HepG2 (cell line): Measurements from ENCODE around the gene NFKBIA. TPM values are rescaled to one million over a fixed set of nuclear protein-coding genes. Genes with fewer than 3 reads are reported as not detected.

Source experiments
- FUBP1 ChIP-seq: sonication (generic); formaldehyde crosslinking; IDR thresholded peaks from 2 replicates; pipeline ENCODE4 v1.5.1; 2020; ENCODE audit warnings: missing genetic modification reagents, mild to moderate bottlenecking, borderline replicate concordance
- HIVEP1 ChIP-seq: sonication (generic); formaldehyde crosslinking; IDR thresholded peaks from 2 replicates; pipeline ENCODE4 v1.4.0; 2020; ENCODE audit warnings: mild to moderate bottlenecking, missing genetic modification reagents
- KLF16 ChIP-seq, 2 experiments: sonication (generic) in 1 of 2; formaldehyde crosslinking in 1 of 2; IDR thresholded peaks; 2 replicates each; pipeline versions ENCODE4 v1.6.1 to v1.8.0; 2016 to 2023; ENCODE audit warnings: missing genetic modification reagents in 2 of 2, missing compliant biosample characterization in 1 of 2
- MED1 ChIP-seq: sonication (generic); formaldehyde crosslinking; IDR thresholded peaks from 2 replicates; pipeline ENCODE4 v1.4.0; 2020; ENCODE audit warnings: missing genetic modification reagents
- MEIS1 ChIP-seq: sonication (generic); formaldehyde crosslinking; IDR thresholded peaks from 2 replicates; pipeline ENCODE4 v1.9.0; 2021; ENCODE audit warnings: mild to moderate bottlenecking, missing genetic modification reagents, moderate library complexity, borderline replicate concordance
- NFE2L2 ChIP-seq: fragments of 150-350 bp; IDR thresholded peaks from 2 replicates; pipeline ENCODE4 v1.6.1; 2014; ENCODE audit warnings: low read length
- NFYC ChIP-seq: IDR thresholded peaks from 2 replicates; pipeline ENCODE4 v1.6.1; 2016; ENCODE audit warnings: missing genetic modification reagents, missing compliant biosample characterization
- NPAS2 ChIP-seq: sonication (generic); formaldehyde crosslinking; IDR thresholded peaks from 2 replicates; pipeline ENCODE4 v1.8.0; 2022; ENCODE audit warnings: mild to moderate bottlenecking, missing genetic modification reagents, borderline replicate concordance
- RBAK ChIP-seq: sonication (generic); formaldehyde crosslinking; IDR thresholded peaks from 2 replicates; pipeline ENCODE4 v1.5.1; 2020; ENCODE audit warnings: mild to moderate bottlenecking, missing genetic modification reagents
- SIX1 ChIP-seq: sonication (generic); formaldehyde crosslinking; IDR thresholded peaks from 2 replicates; pipeline ENCODE4 v1.4.0; 2020; ENCODE audit warnings: missing genetic modification reagents, borderline replicate concordance
- SNAPC2 ChIP-seq: sonication (generic); formaldehyde crosslinking; IDR thresholded peaks from 2 replicates; pipeline ENCODE4 v1.8.1; 2022; ENCODE audit warnings: mild to moderate bottlenecking, missing genetic modification reagents
- TBX2 ChIP-seq: sonication (generic); formaldehyde crosslinking; IDR thresholded peaks from 2 replicates; pipeline ENCODE4 v1.5.0; 2020; ENCODE audit warnings: missing genetic modification reagents, mild to moderate bottlenecking, borderline replicate concordance
- ZFP91 ChIP-seq: sonication (generic); formaldehyde crosslinking; IDR thresholded peaks from 2 replicates; pipeline ENCODE4 v1.9.0; 2022; ENCODE audit warnings: missing genetic modification reagents, mild to moderate bottlenecking, borderline replicate concordance
- ZNF3 ChIP-seq: IDR thresholded peaks from 2 replicates; pipeline ENCODE4 v1.7.0; 2017; ENCODE audit warnings: inconsistent platforms
- ZNF766 ChIP-seq: sonication (generic); formaldehyde crosslinking; IDR thresholded peaks from 2 replicates; pipeline ENCODE4 v1.5.0; 2020; ENCODE audit warnings: missing genetic modification reagents, borderline replicate concordance
- ZNF781 ChIP-seq: sonication (generic); formaldehyde crosslinking; IDR thresholded peaks from 2 replicates; pipeline ENCODE4 v1.5.1; 2020; ENCODE audit warnings: borderline replicate concordance, mild to moderate bottlenecking, missing genetic modification reagents; ENCODE audit errors: not compliant biosample characterization
- ZSCAN12 ChIP-seq: sonication (generic); formaldehyde crosslinking; IDR thresholded peaks from 2 replicates; pipeline ENCODE4 v1.9.0; 2021; ENCODE audit warnings: mild to moderate bottlenecking, missing genetic modification reagents
- polyA plus RNA-seq, 8 experiments: library from polyadenylated mRNA; depleted of rRNA in 3 of 8; stranded (reverse) in 7 of 8; unstranded in 1 of 8; fragments of >200 nt; fragmentation: Illumina TruSeq in 4 of 8; extraction: Trizol in 4 of 8; gene quantifications; 2 replicates each; pipeline versions ENCODE4 v1.2.1 to v1.2.3, GENCODE V29; 2011 to 2016; ENCODE audit warnings: low read depth in 4 of 8, missing spikeins in 1 of 8, mixed read lengths in 1 of 8; ENCODE audit not compliant: insufficient read depth in 1 of 8
- total RNA-seq, 5 experiments: library from RNA; depleted of rRNA; stranded (reverse); fragments of >200 nt; fragmentation: Illumina TruSeq; extraction: Trizol; gene quantifications; 2 replicates each; pipeline ENCODE4 v1.2.3, GENCODE V29; 2016; ENCODE audit warnings: low read depth in 1 of 5
- TF ChIP-seq, protein P1 (sequence below): sonication (generic); formaldehyde crosslinking; IDR thresholded peaks from 2 replicates; pipeline ENCODE4 v1.8.0; 2023; ENCODE audit warnings: mild to moderate bottlenecking, missing genetic modification reagents
- TF ChIP-seq, protein P2 (sequence below): IDR thresholded peaks from 2 replicates; pipeline ENCODE4 v1.4.0; 2020; ENCODE audit warnings: mild to moderate bottlenecking, missing genetic modification reagents
- TF ChIP-seq, protein P3 (sequence below): sonication (generic); formaldehyde crosslinking; IDR thresholded peaks from 2 replicates; pipeline ENCODE4 v1.5.0; 2020; ENCODE audit warnings: missing genetic modification reagents

NFKBIA gene
- total and polyA plus RNA-seq, 2 of the 13 experiments (the other 11 are each of a cell fraction or from before 2014, with no cell fraction given) = 197 to 319 TPM

DNA sequence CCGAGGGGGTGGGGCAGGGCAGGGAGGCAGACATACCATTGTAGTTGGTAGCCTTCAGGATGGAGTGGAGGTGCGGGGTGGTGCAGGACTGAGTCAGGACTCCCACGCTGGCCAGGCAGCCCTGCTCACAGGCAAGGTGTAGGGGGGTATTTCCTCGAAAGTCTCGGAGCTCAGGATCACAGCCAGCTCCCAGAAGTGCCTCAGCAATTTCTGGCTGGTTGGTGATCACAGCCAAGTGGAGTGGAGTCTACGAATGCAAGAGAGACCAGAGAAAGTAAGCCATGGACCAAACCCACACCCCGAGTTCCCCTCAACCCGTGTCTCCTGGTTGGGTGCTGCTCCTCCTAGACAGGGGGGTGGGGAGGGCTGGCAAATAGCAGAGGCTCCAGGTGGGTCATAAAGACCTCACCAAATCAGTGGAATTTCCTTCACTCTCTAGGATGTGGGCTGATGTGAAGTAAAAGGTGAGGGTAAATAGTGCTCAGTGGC, 1.4 kb downstream of the NFKBIA start (continued):
- no peak for TF ChIP-seq NPAS2 (CRISPR knock-in tag)
- TF ChIP-seq NFE2L2 = no peak
- no peak for TF ChIP-seq SIX1
- peak; percentile 96 for TF ChIP-seq FUBP1 (CRISPR knock-in tag)
- TF ChIP-seq MEIS1 = no peak
- no peak for TF ChIP-seq ZSCAN12 (CRISPR knock-in tag)
- TF ChIP-seq, protein P1, sequence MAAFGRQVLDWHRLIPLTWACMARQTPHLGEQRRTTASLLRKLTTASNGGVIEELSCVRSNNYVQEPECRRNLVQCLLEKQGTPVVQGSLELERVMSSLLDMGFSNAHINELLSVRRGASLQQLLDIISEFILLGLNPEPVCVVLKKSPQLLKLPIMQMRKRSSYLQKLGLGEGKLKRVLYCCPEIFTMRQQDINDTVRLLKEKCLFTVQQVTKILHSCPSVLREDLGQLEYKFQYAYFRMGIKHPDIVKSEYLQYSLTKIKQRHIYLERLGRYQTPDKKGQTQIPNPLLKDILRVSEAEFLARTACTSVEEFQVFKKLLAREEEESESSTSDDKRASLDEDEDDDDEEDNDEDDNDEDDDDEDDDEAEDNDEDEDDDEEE (CRISPR knock-in tag) = peak; percentile 84; the same call in 1 of the 2 replicates
- TF ChIP-seq, protein P2, sequence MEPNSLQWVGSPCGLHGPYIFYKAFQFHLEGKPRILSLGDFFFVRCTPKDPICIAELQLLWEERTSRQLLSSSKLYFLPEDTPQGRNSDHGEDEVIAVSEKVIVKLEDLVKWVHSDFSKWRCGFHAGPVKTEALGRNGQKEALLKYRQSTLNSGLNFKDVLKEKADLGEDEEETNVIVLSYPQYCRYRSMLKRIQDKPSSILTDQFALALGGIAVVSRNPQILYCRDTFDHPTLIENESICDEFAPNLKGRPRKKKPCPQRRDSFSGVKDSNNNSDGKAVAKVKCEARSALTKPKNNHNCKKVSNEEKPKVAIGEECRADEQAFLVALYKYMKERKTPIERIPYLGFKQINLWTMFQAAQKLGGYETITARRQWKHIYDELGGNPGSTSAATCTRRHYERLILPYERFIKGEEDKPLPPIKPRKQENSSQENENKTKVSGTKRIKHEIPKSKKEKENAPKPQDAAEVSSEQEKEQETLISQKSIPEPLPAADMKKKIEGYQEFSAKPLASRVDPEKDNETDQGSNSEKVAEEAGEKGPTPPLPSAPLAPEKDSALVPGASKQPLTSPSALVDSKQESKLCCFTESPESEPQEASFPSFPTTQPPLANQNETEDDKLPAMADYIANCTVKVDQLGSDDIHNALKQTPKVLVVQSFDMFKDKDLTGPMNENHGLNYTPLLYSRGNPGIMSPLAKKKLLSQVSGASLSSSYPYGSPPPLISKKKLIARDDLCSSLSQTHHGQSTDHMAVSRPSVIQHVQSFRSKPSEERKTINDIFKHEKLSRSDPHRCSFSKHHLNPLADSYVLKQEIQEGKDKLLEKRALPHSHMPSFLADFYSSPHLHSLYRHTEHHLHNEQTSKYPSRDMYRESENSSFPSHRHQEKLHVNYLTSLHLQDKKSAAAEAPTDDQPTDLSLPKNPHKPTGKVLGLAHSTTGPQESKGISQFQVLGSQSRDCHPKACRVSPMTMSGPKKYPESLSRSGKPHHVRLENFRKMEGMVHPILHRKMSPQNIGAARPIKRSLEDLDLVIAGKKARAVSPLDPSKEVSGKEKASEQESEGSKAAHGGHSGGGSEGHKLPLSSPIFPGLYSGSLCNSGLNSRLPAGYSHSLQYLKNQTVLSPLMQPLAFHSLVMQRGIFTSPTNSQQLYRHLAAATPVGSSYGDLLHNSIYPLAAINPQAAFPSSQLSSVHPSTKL (CRISPR knock-in tag) = no peak
- TF ChIP-seq SNAPC2 = peak; percentile 66; the same call in 1 of the 2 replicates
- TF ChIP-seq HIVEP1 = no peak
- TF ChIP-seq TBX2 (CRISPR knock-in tag) = no peak
- no peak for TF ChIP-seq NFYC
- no peak for TF ChIP-seq ZNF766 (CRISPR knock-in tag)
- no peak for TF ChIP-seq ZNF3 (CRISPR knock-in tag)
- no peak for TF ChIP-seq ZNF781 (CRISPR knock-in tag)
- no peak for TF ChIP-seq KLF16 (CRISPR knock-in tag; IDR thresholded peaks at IDR 0.05)
- no peak for TF ChIP-seq RBAK (CRISPR knock-in tag)
- no peak for TF ChIP-seq MED1 (CRISPR knock-in tag)
- TF ChIP-seq ZFP91 (CRISPR knock-in tag) = 0 out of 2 replicates have a peak, but pooled peaks have one; percentile 21
- TF ChIP-seq, protein P3, sequence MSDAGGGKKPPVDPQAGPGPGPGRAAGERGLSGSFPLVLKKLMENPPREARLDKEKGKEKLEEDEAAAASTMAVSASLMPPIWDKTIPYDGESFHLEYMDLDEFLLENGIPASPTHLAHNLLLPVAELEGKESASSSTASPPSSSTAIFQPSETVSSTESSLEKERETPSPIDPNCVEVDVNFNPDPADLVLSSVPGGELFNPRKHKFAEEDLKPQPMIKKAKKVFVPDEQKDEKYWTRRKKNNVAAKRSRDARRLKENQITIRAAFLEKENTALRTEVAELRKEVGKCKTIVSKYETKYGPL (CRISPR knock-in tag) = no peak
